ENCODE data around the gene NIPBL. TPM values are rescaled to one million over a fixed set of nuclear protein-coding genes. Genes with fewer than 3 reads are reported as not detected.

The NIPBL gene
- total RNA-seq, 1 experiment from 2014 or later = 45.1 TPM

DNA sequence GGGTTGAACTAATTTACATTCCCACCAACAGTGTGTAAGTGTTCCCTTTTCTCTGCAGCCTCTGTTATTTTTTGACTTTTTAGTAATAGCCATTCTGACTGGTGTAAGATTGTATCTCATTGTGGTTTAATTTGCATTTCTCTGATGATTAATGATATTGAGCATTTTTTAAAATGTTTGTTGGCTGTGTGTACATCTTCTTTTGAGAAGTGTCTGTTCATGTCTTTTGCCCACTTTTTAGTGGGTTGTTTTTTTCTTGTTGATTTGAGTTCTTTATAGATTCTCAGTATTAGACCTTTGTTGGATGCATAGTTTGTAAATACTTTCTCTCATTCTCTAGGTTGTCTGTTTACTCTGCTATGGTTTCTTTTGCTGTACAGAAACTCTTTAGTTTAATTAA is 101.6 kb downstream of the NIPBL start:
- no peak for TF ChIP-seq POLR2A (IDR thresholded peaks at IDR 0.05; ENCODE audit: borderline replicate concordance, extremely low read depth, insufficient read depth, insufficient read length)
- TF ChIP-seq SP1 (IDR thresholded peaks at IDR 0.05; ENCODE audit: low read depth) = no peak
- TF ChIP-seq POLR2AphosphoS5 (IDR thresholded peaks at IDR 0.05; ENCODE audit: low read depth, low read length) = no peak
- TF ChIP-seq, protein P1, sequence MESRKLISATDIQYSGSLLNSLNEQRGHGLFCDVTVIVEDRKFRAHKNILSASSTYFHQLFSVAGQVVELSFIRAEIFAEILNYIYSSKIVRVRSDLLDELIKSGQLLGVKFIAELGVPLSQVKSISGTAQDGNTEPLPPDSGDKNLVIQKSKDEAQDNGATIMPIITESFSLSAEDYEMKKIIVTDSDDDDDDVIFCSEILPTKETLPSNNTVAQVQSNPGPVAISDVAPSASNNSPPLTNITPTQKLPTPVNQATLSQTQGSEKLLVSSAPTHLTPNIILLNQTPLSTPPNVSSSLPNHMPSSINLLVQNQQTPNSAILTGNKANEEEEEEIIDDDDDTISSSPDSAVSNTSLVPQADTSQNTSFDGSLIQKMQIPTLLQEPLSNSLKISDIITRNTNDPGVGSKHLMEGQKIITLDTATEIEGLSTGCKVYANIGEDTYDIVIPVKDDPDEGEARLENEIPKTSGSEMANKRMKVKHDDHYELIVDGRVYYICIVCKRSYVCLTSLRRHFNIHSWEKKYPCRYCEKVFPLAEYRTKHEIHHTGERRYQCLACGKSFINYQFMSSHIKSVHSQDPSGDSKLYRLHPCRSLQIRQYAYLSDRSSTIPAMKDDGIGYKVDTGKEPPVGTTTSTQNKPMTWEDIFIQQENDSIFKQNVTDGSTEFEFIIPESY (IDR thresholded peaks at IDR 0.05; ENCODE audit: extremely low read depth, insufficient replicate concordance, low read length) = no peak
- no peak for TF ChIP-seq EGR1 (IDR thresholded peaks at IDR 0.05; ENCODE audit: low read depth)
- TF ChIP-seq, protein P2, sequence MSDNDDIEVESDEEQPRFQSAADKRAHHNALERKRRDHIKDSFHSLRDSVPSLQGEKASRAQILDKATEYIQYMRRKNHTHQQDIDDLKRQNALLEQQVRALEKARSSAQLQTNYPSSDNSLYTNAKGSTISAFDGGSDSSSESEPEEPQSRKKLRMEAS (IDR thresholded peaks at IDR 0.05) = no peak
- H3K9ac ChIP-seq (ENCODE audit: low read length) = no peak overlapping the region
- CTCF ChIA-PET = no interaction called here
- intact Hi-C loops (cut with micrococcal nuclease) = loop anchor here (5.0 kb wide), 1 partner anchor 51 kb away; no protein-coding TSS in a partner anchor
- no peak overlapping the region for H3K4me3 ChIP-seq (replicated peaks in 1 of 2; ENCODE audit: low read depth in 1 of 2, low read length in 2 of 2)
- no peak for ATAC-seq
- H3K79me2 ChIP-seq (ENCODE audit: insufficient read depth, low read length) = peaks cover 32% of the 10 kb centered on the region
- no peak overlapping the region for H2AFZ ChIP-seq (ENCODE audit: low read depth, low read length, poor library complexity, severe bottlenecking)
- H3K9me3 ChIP-seq (ENCODE audit: control insufficient read depth in 1 of 2, insufficient read depth in 1 of 2, low read depth in 1 of 2, low read length in 2 of 2) = no peaks in the 10 kb centered on the region
- no TSS peak for BruUV-seq (replicated peaks)
- H3K27me3 ChIP-seq (ENCODE audit: insufficient read depth, low read length) = no peaks in the 10 kb centered on the region
- RAD21 ChIA-PET (ENCODE audit: low non-redundant PET in 1 of 2, low total read pairs in 2 of 2, uncharacterized antibody in 2 of 2, unreplicated experiment in 2 of 2) = no interaction called here
- H3K27ac ChIP-seq (ENCODE audit: low read depth, low read length) = no peak overlapping the region
- no peak for DNase-seq (ENCODE audit: low read depth, low spot score)
- peaks cover 2 to 10% of the 10 kb centered on the region in 2 experiments; a peak in 2 of 4 replicates for H3K36me3 ChIP-seq (ENCODE audit: control insufficient read depth in 1 of 2, insufficient read depth in 2 of 2, low read length in 2 of 2)
- no peaks in the 10 kb centered on the region for H3K4me1 ChIP-seq (ENCODE audit: control insufficient read depth in 1 of 2, insufficient read depth in 2 of 2, low read length in 2 of 2)
- H4K20me1 ChIP-seq (ENCODE audit: insufficient read depth) = no peaks in the 10 kb centered on the region
- no peak overlapping the region for H3K4me2 ChIP-seq (ENCODE audit: low read length)
- POLR2A ChIA-PET = no interaction called here
- no peaks in the 10 kb centered on the region for H3K9me2 ChIP-seq (ENCODE audit: insufficient read depth)

DNA sequence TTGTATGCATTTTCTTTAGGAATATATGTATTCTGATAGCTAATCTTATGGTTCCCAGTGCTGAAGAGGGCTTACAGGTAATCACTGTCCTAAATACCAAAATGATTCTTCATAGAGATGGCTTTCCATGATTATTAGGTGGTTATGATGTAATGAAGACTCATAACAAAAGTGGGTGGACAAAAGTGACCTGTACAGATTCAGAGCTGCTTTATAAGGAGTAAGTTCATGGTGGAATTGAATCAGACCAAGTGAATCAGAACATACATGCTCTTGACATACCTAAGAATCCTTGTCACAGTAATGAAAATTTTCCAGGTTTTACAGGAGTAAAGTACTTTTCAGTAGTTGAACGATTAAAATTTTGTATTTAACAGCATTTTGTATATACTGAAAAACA is 105.6 kb downstream of the NIPBL start:
- ChIA-PET RAD21 (ENCODE audit: low non-redundant PET in 1 of 2, low total read pairs in 2 of 2, uncharacterized antibody in 2 of 2, unreplicated experiment in 2 of 2) (no interaction called here), CTCF (no interaction called here), POLR2A (no interaction called here)
- H3K9me3 ChIP-seq (ENCODE audit: control insufficient read depth in 1 of 2, insufficient read depth in 1 of 2, low read depth in 1 of 2, low read length in 2 of 2) = no peaks in the 10 kb centered on the region
- peaks cover 0 to 5% of the 10 kb centered on the region in 2 experiments; a peak in 1 of 4 replicates for H3K36me3 ChIP-seq (ENCODE audit: control insufficient read depth in 1 of 2, insufficient read depth in 2 of 2, low read length in 2 of 2)
- no peak overlapping the region for H2AFZ ChIP-seq (ENCODE audit: low read depth, low read length, poor library complexity, severe bottlenecking)
- H3K27ac ChIP-seq (ENCODE audit: low read depth, low read length) = no peak overlapping the region
- ATAC-seq (no peak), DNase-seq (ENCODE audit: low read depth, low spot score) (no peak)
- H3K4me3 ChIP-seq (replicated peaks in 1 of 2; ENCODE audit: low read depth in 1 of 2, low read length in 2 of 2) = no peak overlapping the region
- H3K4me2 ChIP-seq (ENCODE audit: low read length) = no peak overlapping the region
- H3K4me1 ChIP-seq (ENCODE audit: control insufficient read depth in 1 of 2, insufficient read depth in 2 of 2, low read length in 2 of 2) = no peaks in the 10 kb centered on the region
- H3K27me3 ChIP-seq (ENCODE audit: insufficient read depth, low read length) = no peaks in the 10 kb centered on the region
- TF ChIP-seq JUND (IDR thresholded peaks at IDR 0.05) (no peak), EZH2phosphoT487 (IDR thresholded peaks at IDR 0.05; ENCODE audit: borderline replicate concordance) (no peak), POLR2A (IDR thresholded peaks at IDR 0.05; ENCODE audit: borderline replicate concordance, extremely low read depth, insufficient read depth, insufficient read length) (no peak), POLR2AphosphoS5 (IDR thresholded peaks at IDR 0.05; ENCODE audit: low read depth, low read length) (no peak), CBX3 (IDR thresholded peaks at IDR 0.05; ENCODE audit: low read depth) (no peak), SP1 (IDR thresholded peaks at IDR 0.05; ENCODE audit: low read depth) (no peak), RAD21 (IDR thresholded peaks at IDR 0.05; ENCODE audit: low read depth) (no peak)
- TF ChIP-seq, protein P3, sequence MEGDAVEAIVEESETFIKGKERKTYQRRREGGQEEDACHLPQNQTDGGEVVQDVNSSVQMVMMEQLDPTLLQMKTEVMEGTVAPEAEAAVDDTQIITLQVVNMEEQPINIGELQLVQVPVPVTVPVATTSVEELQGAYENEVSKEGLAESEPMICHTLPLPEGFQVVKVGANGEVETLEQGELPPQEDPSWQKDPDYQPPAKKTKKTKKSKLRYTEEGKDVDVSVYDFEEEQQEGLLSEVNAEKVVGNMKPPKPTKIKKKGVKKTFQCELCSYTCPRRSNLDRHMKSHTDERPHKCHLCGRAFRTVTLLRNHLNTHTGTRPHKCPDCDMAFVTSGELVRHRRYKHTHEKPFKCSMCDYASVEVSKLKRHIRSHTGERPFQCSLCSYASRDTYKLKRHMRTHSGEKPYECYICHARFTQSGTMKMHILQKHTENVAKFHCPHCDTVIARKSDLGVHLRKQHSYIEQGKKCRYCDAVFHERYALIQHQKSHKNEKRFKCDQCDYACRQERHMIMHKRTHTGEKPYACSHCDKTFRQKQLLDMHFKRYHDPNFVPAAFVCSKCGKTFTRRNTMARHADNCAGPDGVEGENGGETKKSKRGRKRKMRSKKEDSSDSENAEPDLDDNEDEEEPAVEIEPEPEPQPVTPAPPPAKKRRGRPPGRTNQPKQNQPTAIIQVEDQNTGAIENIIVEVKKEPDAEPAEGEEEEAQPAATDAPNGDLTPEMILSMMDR (IDR thresholded peaks at IDR 0.05 in 2 of 3, conservative IDR thresholded peaks at IDR 0.05 in 1 of 3; ENCODE audit: borderline replicate concordance in 1 of 3, insufficient read depth in 1 of 3, low read depth in 2 of 3, low read length in 2 of 3) = no peak
- no peaks in the 10 kb centered on the region for H4K20me1 ChIP-seq (ENCODE audit: insufficient read depth)
- H3K9me2 ChIP-seq (ENCODE audit: insufficient read depth) = no peaks in the 10 kb centered on the region
- no peak overlapping the region for H3K9ac ChIP-seq (ENCODE audit: low read length)
- peaks cover 32% of the 10 kb centered on the region for H3K79me2 ChIP-seq (ENCODE audit: insufficient read depth, low read length)
- intact Hi-C loops (cut with micrococcal nuclease) = no loop called here
- BruUV-seq (replicated peaks) = no TSS peak
